Activated naive CD4-positive, alpha-beta T cell treated with anti-CD3 and anti-CD28 coated beads, Interleukin-2, amount 50 U/mL, for 16 hours (primary cell): Measurements from ENCODE around the gene KIF1C.
"Not testable (repeated sequence)": the region's sequence is repeated elsewhere in the genome, so short reads cannot be mapped to it uniquely, and the experiment has no call there.

ENCODE experiments used
- DNase-seq: peaks from one replicate; pipeline ENCODE4 v3.0.0-alpha.2; 2020

Gene KIF1C

DNA sequence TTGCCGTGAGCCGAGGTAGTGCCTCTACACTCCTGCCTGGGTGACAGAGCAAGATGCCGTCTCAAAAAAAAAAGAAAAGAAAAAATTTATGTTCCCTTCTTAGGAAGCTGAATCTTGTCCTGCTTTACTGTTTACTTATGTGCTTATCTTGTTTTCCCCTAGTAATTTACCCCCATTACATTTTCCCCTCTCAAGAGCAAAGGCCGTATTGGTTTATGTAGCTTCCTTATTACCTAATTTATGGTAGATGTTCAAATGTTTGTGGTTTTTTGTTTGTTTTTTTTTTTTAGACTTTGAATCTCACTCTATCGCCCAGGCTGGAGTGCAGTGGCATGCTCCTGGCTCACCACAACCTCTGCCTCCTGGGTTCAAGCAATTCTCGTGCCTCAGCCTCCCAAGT is 47.7 kb downstream of the KIF1C start:
- DNase-seq: no peak

GRCh38 chr17:5047446-5047845 is 49.7 kb downstream of the KIF1C start:
- DNase-seq: no peak

DNA sequence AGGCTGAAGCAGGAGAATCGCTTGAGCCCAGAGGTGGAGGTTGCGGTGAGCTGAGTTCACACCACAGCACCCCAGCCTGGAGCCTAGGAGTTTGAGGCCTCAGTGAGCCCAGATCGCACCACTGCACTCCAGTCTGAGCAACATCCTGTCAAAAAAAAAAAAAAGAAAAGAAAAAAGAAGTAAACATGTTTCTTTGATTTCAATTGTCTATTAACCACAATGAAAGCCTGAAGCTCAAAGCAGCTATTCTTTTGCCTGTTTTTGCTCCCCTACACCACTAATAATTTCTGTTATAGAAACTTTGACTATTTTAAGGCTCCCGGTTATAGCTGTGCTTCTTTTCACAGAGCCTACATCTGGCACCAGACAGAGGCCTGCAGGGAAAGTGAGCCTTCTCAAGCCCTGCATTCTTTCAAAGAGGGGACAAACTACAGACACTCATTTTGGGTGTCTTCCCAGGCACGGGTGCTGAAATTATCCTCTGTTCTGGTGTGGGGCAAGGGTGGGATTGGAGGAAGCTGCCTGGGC is 51.6 kb downstream of the KIF1C start:
- DNase-seq: peak; percentile 34

DNA sequence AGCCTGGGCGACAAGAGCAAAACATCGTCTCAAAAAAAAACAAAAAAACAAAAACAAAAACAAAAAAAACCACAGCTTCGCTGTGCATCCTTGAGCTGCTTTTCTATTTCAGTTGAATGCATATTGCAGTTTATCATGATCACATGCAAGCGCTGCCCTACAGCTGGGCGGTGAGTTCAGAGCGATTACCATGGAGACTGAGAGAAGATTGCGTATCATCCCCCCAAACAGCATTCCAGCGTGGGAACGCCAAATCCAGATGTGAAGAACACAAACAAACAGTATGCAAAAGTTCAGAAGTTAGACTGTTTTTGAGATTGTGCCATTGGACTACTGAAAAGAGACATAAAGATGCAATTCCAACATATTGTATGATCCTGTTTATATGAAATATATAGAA is 52.5 kb downstream of the KIF1C start:
- no peak for DNase-seq

DNA sequence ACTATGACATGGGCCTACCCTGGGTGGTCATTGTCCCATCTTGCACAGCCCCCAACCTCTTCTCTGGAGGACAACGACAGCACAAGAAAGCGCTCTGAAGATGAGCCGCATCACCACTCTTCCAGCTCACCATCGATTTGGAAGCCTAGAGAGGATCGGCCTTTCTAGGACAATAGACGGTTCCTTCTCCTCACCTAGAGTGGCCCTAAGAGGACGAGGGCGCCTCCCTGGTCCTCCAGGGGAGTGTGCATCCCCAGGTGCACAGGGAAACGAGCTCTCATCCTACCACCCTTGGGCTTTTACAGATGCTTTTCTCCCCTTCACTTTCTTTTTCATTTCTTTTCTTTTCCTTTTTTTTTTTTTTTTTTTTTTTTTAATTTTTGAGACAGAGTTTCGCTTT is 57.8 kb downstream of the KIF1C start:
- no peak for DNase-seq

DNA sequence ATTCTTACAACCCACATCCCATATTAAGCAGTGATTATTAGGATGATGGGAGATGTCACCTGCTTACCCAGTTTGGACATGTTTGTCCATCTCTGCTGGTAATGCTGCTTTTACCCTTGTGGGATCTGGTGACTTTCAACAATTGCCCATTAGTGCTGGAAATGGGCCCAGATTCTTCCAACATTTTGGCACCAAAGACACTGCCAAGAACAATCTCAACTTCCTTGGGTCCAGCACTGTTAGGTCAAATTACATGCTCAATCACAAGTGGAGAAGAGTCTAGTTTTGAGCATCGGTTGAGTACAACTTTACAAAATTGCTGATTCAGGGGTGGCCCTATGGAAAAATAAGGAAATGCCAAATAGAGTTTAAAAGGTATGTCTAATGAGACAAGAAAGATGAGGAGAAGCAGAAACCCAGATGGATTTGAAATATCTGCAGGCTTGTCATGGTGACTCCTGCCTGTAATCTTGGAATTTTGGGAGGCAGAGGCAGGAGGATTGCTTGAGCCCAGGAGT is 67.5 kb downstream of the KIF1C start:
- no peak for DNase-seq

- no peak for DNase-seq
These were observed 70.5 kb downstream of the KIF1C start for GRCh38 chr17:5068236-5068635.

- no peak for DNase-seq
These were observed 72.0 kb downstream of the KIF1C start for GRCh38 chr17:5069724-5070123.

DNA sequence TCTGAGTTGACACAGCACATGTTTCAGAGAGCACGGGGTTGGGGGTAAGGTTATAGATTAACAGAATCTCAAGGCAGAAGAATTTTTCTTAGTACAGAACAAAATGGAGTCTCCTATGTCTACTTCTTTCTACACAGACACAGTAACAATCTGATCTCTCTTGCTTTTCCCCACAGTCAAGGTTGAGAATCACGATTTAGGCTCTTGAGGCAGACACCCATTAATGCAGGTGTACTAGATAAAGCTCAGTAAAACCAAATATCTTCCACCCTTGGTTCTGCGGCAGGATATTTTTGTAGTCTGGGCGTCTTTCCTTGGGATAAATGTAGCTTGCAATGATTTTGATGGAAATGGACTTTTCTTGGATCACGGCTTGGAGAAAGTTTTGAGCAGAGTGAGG is 77.7 kb downstream of the KIF1C start:
- DNase-seq: not testable (repeated sequence)

GRCh38 chr17:5077275-5077674 is 79.5 kb downstream of the KIF1C start:
- not testable (repeated sequence) for DNase-seq

DNA sequence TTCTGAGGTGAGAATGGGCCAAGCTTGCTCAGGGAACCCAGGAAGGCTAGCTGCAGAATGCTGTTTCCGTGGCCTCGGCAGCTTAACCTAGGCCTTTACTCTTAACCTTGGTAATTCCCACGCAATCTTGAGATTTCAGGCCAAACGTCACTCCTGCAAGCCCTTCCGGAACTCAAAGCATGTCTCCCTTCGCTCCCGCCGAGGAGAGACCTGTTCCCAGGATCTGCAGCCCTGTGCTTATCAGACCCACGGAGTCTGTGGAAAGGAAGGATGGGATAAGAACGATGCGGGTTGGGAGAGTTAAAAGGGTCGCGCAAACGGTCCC is 80.0 kb downstream of the KIF1C start:
- DNase-seq: no peak
